ENCODE data around the gene BET1L.

The BET1L gene

GRCh38 chr11:211741-212140, 4.5 kb upstream of the BET1L start:
- no peak for FAIRE-seq
- no peak for DNase-seq (ENCODE audit: insufficient read length, low spot score)
- TF ChIP-seq TAF1 (IDR thresholded peaks at IDR 0.05; ENCODE audit: low read depth, low read length) (no peak), POU2F2 (IDR thresholded peaks at IDR 0.05; ENCODE audit: low read depth, low read length) (no peak), SPI1 (IDR thresholded peaks at IDR 0.05; ENCODE audit: low read depth, low read length) (no peak), PAX5 (IDR thresholded peaks at IDR 0.05; ENCODE audit: insufficient read depth, low read length, severe bottlenecking) (no peak), POLR2A (IDR thresholded peaks at IDR 0.05; ENCODE audit: low read depth, low read length) (no peak), POLR2AphosphoS5 (IDR thresholded peaks at IDR 0.05; ENCODE audit: low read depth, low read length) (no peak)

DNA sequence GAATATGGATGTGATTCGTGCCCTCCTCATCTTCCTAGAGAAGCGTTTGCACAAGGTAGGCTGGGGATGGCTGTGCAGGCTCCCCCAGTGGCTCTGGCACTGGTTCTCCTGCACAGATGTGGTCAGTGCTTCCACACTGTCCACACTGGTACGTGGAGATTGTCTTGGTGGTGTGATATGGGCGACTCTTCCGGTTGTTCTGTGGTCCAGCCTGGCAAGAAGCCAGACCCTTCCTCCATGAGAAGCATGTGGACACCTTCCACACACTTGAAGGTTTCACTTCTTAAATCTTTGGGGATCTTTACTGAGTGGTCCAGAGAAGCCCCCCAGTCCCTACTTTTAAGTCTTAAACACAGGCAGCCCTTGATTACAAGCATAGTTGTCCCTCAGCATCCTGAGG, 4.1 kb upstream of the BET1L start:
- FAIRE-seq: no peak
- no peak for TF ChIP-seq POU2F2 (IDR thresholded peaks at IDR 0.05; ENCODE audit: low read depth, low read length)
- TF ChIP-seq SPI1 (IDR thresholded peaks at IDR 0.05; ENCODE audit: low read depth, low read length): no peak
- TF ChIP-seq TAF1 (IDR thresholded peaks at IDR 0.05; ENCODE audit: low read depth, low read length): no peak
- no peak for TF ChIP-seq PAX5 (IDR thresholded peaks at IDR 0.05; ENCODE audit: insufficient read depth, low read length, severe bottlenecking)
- TF ChIP-seq POLR2A (IDR thresholded peaks at IDR 0.05; ENCODE audit: low read depth, low read length): no peak
- TF ChIP-seq POLR2AphosphoS5 (IDR thresholded peaks at IDR 0.05; ENCODE audit: low read depth, low read length): no peak
- no peak for DNase-seq (ENCODE audit: insufficient read length, low spot score)

GRCh38 chr11:210803-211180, 3.6 kb upstream of the BET1L start:
- FAIRE-seq (no peak), DNase-seq (ENCODE audit: insufficient read length, low spot score) (no peak)
- TF ChIP-seq POLR2A (IDR thresholded peaks at IDR 0.05; ENCODE audit: low read depth, low read length) (no peak), PAX5 (IDR thresholded peaks at IDR 0.05; ENCODE audit: insufficient read depth, low read length, severe bottlenecking) (no peak), POU2F2 (IDR thresholded peaks at IDR 0.05; ENCODE audit: low read depth, low read length) (no peak), TAF1 (IDR thresholded peaks at IDR 0.05; ENCODE audit: low read depth, low read length) (no peak), SPI1 (IDR thresholded peaks at IDR 0.05; ENCODE audit: low read depth, low read length) (no peak), POLR2AphosphoS5 (IDR thresholded peaks at IDR 0.05; ENCODE audit: low read depth, low read length) (no peak)

- DNase-seq (ENCODE audit: insufficient read length, low spot score): no peak
- TF ChIP-seq SPI1 (IDR thresholded peaks at IDR 0.05; ENCODE audit: low read depth, low read length): no peak
- no peak for TF ChIP-seq POU2F2 (IDR thresholded peaks at IDR 0.05; ENCODE audit: low read depth, low read length)
- TF ChIP-seq PAX5 (IDR thresholded peaks at IDR 0.05; ENCODE audit: insufficient read depth, low read length, severe bottlenecking): no peak
- no peak for TF ChIP-seq POLR2AphosphoS5 (IDR thresholded peaks at IDR 0.05; ENCODE audit: low read depth, low read length)
- TF ChIP-seq POLR2A (IDR thresholded peaks at IDR 0.05; ENCODE audit: low read depth, low read length): no peak
- FAIRE-seq: no peak
Observed at GRCh38 chr11:210122-210802, 3.1 kb upstream of the BET1L start.

DNA sequence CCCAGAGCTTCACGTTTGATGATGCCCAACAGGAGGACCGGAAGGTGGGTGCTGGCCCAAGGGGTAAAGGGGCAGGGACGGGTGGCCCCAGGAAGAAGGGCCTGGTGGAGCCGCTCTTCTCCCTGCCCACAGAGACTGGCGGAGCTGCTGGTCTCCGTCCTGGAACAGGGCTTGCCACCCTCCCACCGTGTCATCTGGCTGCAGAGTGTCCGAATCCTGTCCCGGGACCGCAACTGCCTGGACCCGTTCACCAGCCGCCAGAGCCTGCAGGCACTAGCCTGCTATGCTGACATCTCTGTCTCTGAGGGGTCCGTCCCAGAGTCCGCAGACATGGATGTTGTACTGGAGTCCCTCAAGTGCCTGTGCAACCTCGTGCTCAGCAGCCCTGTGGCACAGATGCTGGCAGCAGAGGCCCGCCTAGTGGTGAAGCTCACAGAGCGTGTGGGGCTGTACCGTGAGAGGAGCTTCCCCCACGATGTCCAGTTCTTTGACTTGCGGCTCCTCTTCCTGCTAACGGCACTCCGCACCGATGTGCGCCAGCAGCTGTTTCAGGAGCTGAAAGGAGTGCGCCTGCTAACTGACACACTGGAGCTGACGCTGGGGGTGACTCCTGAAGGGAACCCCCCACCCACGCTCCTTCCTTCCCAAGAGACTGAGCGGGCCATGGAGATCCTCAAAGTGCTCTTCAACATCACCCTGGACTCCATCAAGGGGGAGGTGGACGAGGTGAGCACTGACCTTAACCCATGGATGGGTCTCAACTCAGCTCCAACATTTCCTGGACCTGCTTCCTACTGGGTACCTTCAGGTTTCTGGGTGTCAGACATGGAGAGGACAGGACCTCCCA, 2.3 kb upstream of the BET1L start:
- no peak for TF ChIP-seq PAX5 (IDR thresholded peaks at IDR 0.05; ENCODE audit: insufficient read depth, low read length, severe bottlenecking)
- no peak for TF ChIP-seq POLR2AphosphoS5 (IDR thresholded peaks at IDR 0.05; ENCODE audit: low read depth, low read length)
- DNase-seq (ENCODE audit: insufficient read length, low spot score) (no peak), FAIRE-seq (no peak)

DNA sequence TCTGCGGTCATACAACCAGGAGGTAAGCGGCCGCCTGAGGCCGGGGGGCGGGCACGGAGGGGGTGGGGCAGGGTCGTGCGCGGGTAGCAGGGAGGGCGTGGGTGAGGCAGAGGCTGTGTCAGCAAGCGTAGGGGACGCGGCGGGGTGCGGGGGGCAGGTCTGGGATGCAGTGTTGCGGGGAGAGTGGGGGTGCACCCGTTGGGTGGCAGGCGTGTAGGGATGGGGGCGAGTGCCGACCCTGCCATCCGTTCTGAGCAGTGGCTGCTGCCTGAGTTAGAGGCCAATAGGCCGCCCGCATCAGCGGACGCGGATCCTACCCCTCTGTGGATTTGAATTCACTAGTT, 1.7 kb upstream of the BET1L start:
- DNase-seq (ENCODE audit: insufficient read length, low spot score) (no peak), FAIRE-seq (peak; percentile 70)
- TF ChIP-seq PAX5 (IDR thresholded peaks at IDR 0.05; ENCODE audit: insufficient read depth, low read length, severe bottlenecking): no peak
- no peak for TF ChIP-seq POLR2A (IDR thresholded peaks at IDR 0.05; ENCODE audit: low read depth, low read length)
- TF ChIP-seq SPI1 (IDR thresholded peaks at IDR 0.05; ENCODE audit: low read depth, low read length): no peak
- no peak for TF ChIP-seq POU2F2 (IDR thresholded peaks at IDR 0.05; ENCODE audit: low read depth, low read length)
- no peak for TF ChIP-seq POLR2AphosphoS5 (IDR thresholded peaks at IDR 0.05; ENCODE audit: low read depth, low read length)
- no peak for TF ChIP-seq TAF1 (IDR thresholded peaks at IDR 0.05; ENCODE audit: low read depth, low read length)

GRCh38 chr11:208181-208916, 1.1 kb upstream of the BET1L start:
- peak; percentile 98 for DNase-seq (ENCODE audit: insufficient read length, low spot score)
- peak; percentile 57 for FAIRE-seq
- TF ChIP-seq POLR2AphosphoS5 (IDR thresholded peaks at IDR 0.05; ENCODE audit: low read depth, low read length) (peak; percentile 31; the same call in 1 of the 2 replicates), SPI1 (IDR thresholded peaks at IDR 0.05; ENCODE audit: low read depth, low read length) (peak; percentile 35; the same call in 1 of the 2 replicates), POLR2A (IDR thresholded peaks at IDR 0.05; ENCODE audit: low read depth, low read length) (peak; percentile 54; the same call in 1 of the 2 replicates), TAF1 (IDR thresholded peaks at IDR 0.05; ENCODE audit: low read depth, low read length) (peak; percentile 57), PAX5 (IDR thresholded peaks at IDR 0.05; ENCODE audit: insufficient read depth, low read length, severe bottlenecking) (peak; percentile 83), POU2F2 (IDR thresholded peaks at IDR 0.05; ENCODE audit: low read depth, low read length) (no peak)

GRCh38 chr11:207863-208180, 623 bp upstream of the BET1L start:
- FAIRE-seq: peak; percentile 43
- no peak for DNase-seq (ENCODE audit: insufficient read length, low spot score)
- no peak for TF ChIP-seq SPI1 (IDR thresholded peaks at IDR 0.05; ENCODE audit: low read depth, low read length)
- peak; percentile 29; the same call in 1 of the 2 replicates for TF ChIP-seq POLR2AphosphoS5 (IDR thresholded peaks at IDR 0.05; ENCODE audit: low read depth, low read length)
- no peak for TF ChIP-seq PAX5 (IDR thresholded peaks at IDR 0.05; ENCODE audit: insufficient read depth, low read length, severe bottlenecking)
- no peak for TF ChIP-seq POU2F2 (IDR thresholded peaks at IDR 0.05; ENCODE audit: low read depth, low read length)
- TF ChIP-seq POLR2A (IDR thresholded peaks at IDR 0.05; ENCODE audit: low read depth, low read length): peak; percentile 12; the same call in 1 of the 2 replicates
- TF ChIP-seq TAF1 (IDR thresholded peaks at IDR 0.05; ENCODE audit: low read depth, low read length): no peak

Measured in GM12891 (cell line).